Measurements from ENCODE around the gene ANXA2.
"Not testable (repeated sequence)": the region's sequence is repeated elsewhere in the genome, so short reads cannot be mapped to it uniquely, and the experiment has no call there.

ANXA2 gene

GRCh38 chr15:60340207-60340921 lies 57.4 kb downstream of the ANXA2 start:
- TF ChIP-seq ZFP30 (CRISPR knock-in tag; IDR thresholded peaks at IDR 0.05) (no peak), TOX (CRISPR knock-in tag; IDR thresholded peaks at IDR 0.05; ENCODE audit: borderline replicate concordance) (no peak), CREB5 (CRISPR knock-in tag; IDR thresholded peaks at IDR 0.05; ENCODE audit: low read depth) (no peak)
- ATAC-seq, result peak; percentile 3

- no peak for ATAC-seq
These were observed 58.5 kb downstream of the ANXA2 start for GRCh38 chr15:60339236-60339635.

GRCh38 chr15:60338810-60339209 lies 59.0 kb downstream of the ANXA2 start:
- TF ChIP-seq ZFP3 (CRISPR knock-in tag; IDR thresholded peaks at IDR 0.05), result no peak
- no peak for TF ChIP-seq ESRRG (CRISPR knock-in tag; IDR thresholded peaks at IDR 0.05)
- ATAC-seq, result no peak

More at GRCh38 chr15:60339236-60339635, 58.5 kb downstream of the ANXA2 start:
- no peak for TF ChIP-seq ZNF565 (CRISPR knock-in tag; conservative IDR thresholded peaks at IDR 0.05; ENCODE audit: low read depth)
- TF ChIP-seq CREB5 (CRISPR knock-in tag; IDR thresholded peaks at IDR 0.05; ENCODE audit: low read depth), result no peak
- no peak for TF ChIP-seq ARNTL (CRISPR knock-in tag; IDR thresholded peaks at IDR 0.05; ENCODE audit: borderline replicate concordance, low read depth)
- no peak for TF ChIP-seq ZNF8 (CRISPR knock-in tag; IDR thresholded peaks at IDR 0.05)
- no peak for TF ChIP-seq TCF4 (CRISPR knock-in tag; IDR thresholded peaks at IDR 0.05; ENCODE audit: borderline replicate concordance)
- no peak for TF ChIP-seq SNAI2 (CRISPR knock-in tag; IDR thresholded peaks at IDR 0.05)
- TF ChIP-seq ZC3H10 (CRISPR knock-in tag; IDR thresholded peaks at IDR 0.05), result no peak
- no peak for TF ChIP-seq ZFP3 (CRISPR knock-in tag; IDR thresholded peaks at IDR 0.05)
- no peak for TF ChIP-seq ZFP30 (CRISPR knock-in tag; IDR thresholded peaks at IDR 0.05)
- no peak for TF ChIP-seq PPARA (CRISPR knock-in tag; IDR thresholded peaks at IDR 0.05; ENCODE audit: borderline replicate concordance)
- TF ChIP-seq CSDC2 (CRISPR knock-in tag; IDR thresholded peaks at IDR 0.05), result no peak
- TF ChIP-seq RARB (CRISPR knock-in tag; IDR thresholded peaks at IDR 0.05), result no peak
- TF ChIP-seq ZNF70 (CRISPR knock-in tag; IDR thresholded peaks at IDR 0.05), result no peak
- TF ChIP-seq GLIS3 (CRISPR knock-in tag; IDR thresholded peaks at IDR 0.05), result no peak
- TF ChIP-seq CSRNP3 (CRISPR knock-in tag; IDR thresholded peaks at IDR 0.05), result no peak
- TF ChIP-seq TOX (CRISPR knock-in tag; IDR thresholded peaks at IDR 0.05; ENCODE audit: borderline replicate concordance), result no peak
- no peak for TF ChIP-seq OSR1 (CRISPR knock-in tag; IDR thresholded peaks at IDR 0.05)
- TF ChIP-seq PATZ1 (CRISPR knock-in tag; IDR thresholded peaks at IDR 0.05; ENCODE audit: borderline replicate concordance), result no peak
- no peak for TF ChIP-seq ISL1 (CRISPR knock-in tag; IDR thresholded peaks at IDR 0.05)

GRCh38 chr15:60337076-60337475 lies 60.7 kb downstream of the ANXA2 start:
- ATAC-seq, result no peak
- TF ChIP-seq TCF4 (CRISPR knock-in tag; IDR thresholded peaks at IDR 0.05; ENCODE audit: borderline replicate concordance), result no peak
- no peak for TF ChIP-seq ZNF8 (CRISPR knock-in tag; IDR thresholded peaks at IDR 0.05)

GRCh38 chr15:60335296-60335695 lies 62.5 kb downstream of the ANXA2 start:
- not testable (repeated sequence) for ATAC-seq

Measured in SK-N-SH treated with all-trans-retinoic acid at 6 μM for 48 hours (cell line).